GM12878 (cell line): ENCODE data around the gene UBE2Z. TPM values are rescaled to one million over a fixed set of nuclear protein-coding genes. Genes with fewer than 3 reads are reported as not detected.
"Not testable (repeated sequence)": the region's sequence is repeated elsewhere in the genome, so short reads cannot be mapped to it uniquely, and the experiment has no call there.

Source experiments
- ATAC-seq: fragments of 200-7000 bp; cut with Tn5 transposase; 3 replicates; pipeline ENCODE4 v1.9.1; 2020; ENCODE audit warnings: mild to moderate bottlenecking, moderate library complexity
- BruUV-seq: library from RNA; stranded (reverse); fragments of 400-500 nt; replicated peaks from 2 replicates; lab custom pipeline; 2021; lab: Mats Ljungman, UMichigan
- CTCF ChIA-PET: fragments of 300-600 bp; sonication (Branson Sonifier 250); formaldehyde crosslinking; extraction: SDS; loops from one replicate; lab custom pipeline; 2021; ENCODE audit warnings: inconsistent platforms; lab: Yijun Ruan, JAX
- POLR2A ChIA-PET: fragments of 350-600 bp; formaldehyde crosslinking; extraction: SDS; loops from one replicate; lab custom pipeline; 2021; ENCODE audit warnings: inconsistent platforms; lab: Charles Lee
- RAD21 ChIA-PET: fragments of 300-600 bp; sonication (Branson Sonifier 250); formaldehyde crosslinking; loops from one replicate; lab custom pipeline; 2023; ENCODE audit warnings: antibody characterized with exemption; ENCODE audit not compliant: unreplicated experiment; lab: Charles Lee
- SMC1A ChIA-PET: fragments of 300-600 bp; sonication (Branson Sonifier 250); formaldehyde crosslinking; loops from one replicate; lab custom pipeline; 2023; ENCODE audit not compliant: unreplicated experiment, uncharacterized antibody; lab: Charles Lee
- DNase-seq: peaks from one replicate; pipeline ENCODE4 v3.0.0-alpha.2; 2011; ENCODE audit warnings: low read depth, low spot score
- FAIRE-seq: peaks from 3 replicates; lab custom pipeline; 2011; peaks lifted over from hg19 to GRCh38; lab: Jason Lieb, UNC
- H2AFZ ChIP-seq: 2 replicates; pipeline ENCODE4 v1.6.0; 2011; ENCODE audit warnings: low read depth, low read length, control low read depth; ENCODE audit not compliant: control insufficient read depth
- H3K27ac ChIP-seq: 2 replicates; pipeline ENCODE4 v1.5.1; 2011; ENCODE audit warnings: control low read depth; ENCODE audit not compliant: control insufficient read depth, insufficient read depth
- H3K27me3 ChIP-seq, 2 experiments: replicated peaks in 1 of 2; 2 replicates each; pipeline versions ENCODE4 v1.6.0 to v1.6.1; 2011; ENCODE audit warnings: low read length in 1 of 2; ENCODE audit not compliant: control insufficient read depth in 2 of 2, insufficient read depth in 2 of 2
- H3K36me3 ChIP-seq, 2 experiments: 2 replicates each; pipeline ENCODE4 v1.5.1; 2011; ENCODE audit warnings: low read length in 1 of 2; ENCODE audit not compliant: control insufficient read depth in 2 of 2, insufficient read depth in 2 of 2
- H3K4me1 ChIP-seq: 2 replicates; pipeline ENCODE4 v1.6.1; 2011; ENCODE audit warnings: mild to moderate bottlenecking, low read length, moderate library complexity, mixed read lengths; ENCODE audit not compliant: control insufficient read depth, insufficient read depth
- H3K4me2 ChIP-seq: 2 replicates; pipeline ENCODE4 v1.6.0; 2011; ENCODE audit warnings: control low read depth; ENCODE audit not compliant: control insufficient read depth, insufficient read depth
- H3K4me3 ChIP-seq: fragments of 200-600 bp; sonication (generic); 2 replicates; pipeline ENCODE4 v1.5.1; 2016
- H3K79me2 ChIP-seq: 2 replicates; pipeline ENCODE4 v1.6.0; 2011; ENCODE audit warnings: low read length; ENCODE audit not compliant: control insufficient read depth, insufficient read depth
- H3K9ac ChIP-seq: 2 replicates; pipeline ENCODE4 v1.8.0; 2011; ENCODE audit warnings: low read length, control low read depth, mixed read lengths; ENCODE audit not compliant: control insufficient read depth, insufficient read depth
- H3K9me3 ChIP-seq: replicated peaks from 3 replicates; pipeline ENCODE4 v1.5.1; 2011; ENCODE audit warnings: mild to moderate bottlenecking, low read length; ENCODE audit not compliant: control insufficient read depth, insufficient read depth
- H4K20me1 ChIP-seq: 2 replicates; pipeline ENCODE4 v1.6.0; 2011; ENCODE audit not compliant: control insufficient read depth, insufficient read depth
- DPF2 ChIP-seq: fragments of 450-650 bp; IDR thresholded peaks from 2 replicates; pipeline ENCODE4 v1.6.1; 2017; ENCODE audit warnings: mild to moderate bottlenecking
- FOXK2 ChIP-seq: fragments of 450-650 bp; IDR thresholded peaks from 2 replicates; pipeline ENCODE4 v1.6.1; 2017; ENCODE audit warnings: mild to moderate bottlenecking, moderate library complexity
- IKZF1 ChIP-seq: fragments of 450-650 bp; conservative IDR thresholded peaks from 2 replicates; pipeline ENCODE4 v1.6.1; 2017; ENCODE audit warnings: antibody characterized with exemption, mild to moderate bottlenecking
- IKZF2 ChIP-seq, 2 experiments: fragments of 450-650 bp; IDR thresholded peaks; 2 replicates each; pipeline ENCODE4 v1.6.1; 2017; ENCODE audit warnings: mild to moderate bottlenecking in 2 of 2, moderate library complexity in 2 of 2
- MEF2B ChIP-seq: fragments of 450-650 bp; IDR thresholded peaks from 2 replicates; pipeline ENCODE4 v1.6.1; 2018; ENCODE audit warnings: mild to moderate bottlenecking, moderate library complexity; ENCODE audit not compliant: partially characterized antibody, poor library complexity, severe bottlenecking
- NR2F1 ChIP-seq: fragments of 450-650 bp; conservative IDR thresholded peaks from 2 replicates; pipeline ENCODE4 v1.6.1; 2017; ENCODE audit warnings: mild to moderate bottlenecking
- ZNF384 ChIP-seq: IDR thresholded peaks from 2 replicates; pipeline ENCODE4 v1.6.1; 2012; ENCODE audit warnings: low read depth, mild to moderate bottlenecking, low read length, improper control_type of control experiment, borderline replicate concordance
- WGBS: methylation state at CpG from one replicate; pipeline ENCODE4 v1.1.6; 2016; ENCODE audit warnings: low lambda C conversion rate; ENCODE audit not compliant: insufficient replicate concordance, insufficient coverage; ENCODE audit errors: missing lambda C conversion rate; 5-methylcytosine and 5-hydroxymethylcytosine counted together
- in situ Hi-C: fragments of 300-500 bp; cut with MboI; formaldehyde crosslinking; loops from 9 replicates; pipeline ENCODE4 v1.14.3; 2018; ENCODE audit warnings: mixed read lengths
- intact Hi-C: fragments of 100-400 bp; cut with micrococcal nuclease; formaldehyde crosslinking; loops from one replicate; pipeline ENCODE4 v1.14.2; 2022; ENCODE audit not compliant: unreplicated experiment
- polyA plus RNA-seq, 11 experiments: library from polyadenylated mRNA; depleted of rRNA in 4 of 11; unstranded in 6 of 11; stranded (reverse) in 5 of 11; fragments of >200 nt; fragmentation: Nextera tagmentation in 4 of 11; fragmentation: Illumina TruSeq in 1 of 11; extraction: Ambion mirVana in 4 of 11; extraction: Trizol in 1 of 11; gene quantifications; 1 replicate in 1 of 11; 2 replicates in 10 of 11; pipeline versions ENCODE4 v1.2.1 to v1.2.3, GENCODE V29; 2011 to 2016; ENCODE audit warnings: inconsistent platforms in 2 of 11, missing spikeins in 2 of 11, low read depth in 1 of 11
- total RNA-seq, 4 experiments: library from RNA; depleted of rRNA in 3 of 4; stranded (reverse); fragments of >200 nt in 3 of 4; fragmentation: Illumina TruSeq in 1 of 4; extraction: Trizol in 1 of 4; gene quantifications; 2 replicates each; pipeline versions ENCODE4 v1.2.1 to v1.2.3, GENCODE V29; 2013 to 2021
- TF ChIP-seq, protein P1 (sequence below): fragments of 450-650 bp; IDR thresholded peaks from 2 replicates; pipeline ENCODE4 v1.6.1; 2016; ENCODE audit warnings: mild to moderate bottlenecking, moderate library complexity, borderline replicate concordance

UBE2Z gene
- total and polyA plus RNA-seq, 10 of the 15 experiments (the other 5 are each of a cell fraction or from before 2014, with no cell fraction given) = 23.1 to 191 (median 57.4) TPM

DNA sequence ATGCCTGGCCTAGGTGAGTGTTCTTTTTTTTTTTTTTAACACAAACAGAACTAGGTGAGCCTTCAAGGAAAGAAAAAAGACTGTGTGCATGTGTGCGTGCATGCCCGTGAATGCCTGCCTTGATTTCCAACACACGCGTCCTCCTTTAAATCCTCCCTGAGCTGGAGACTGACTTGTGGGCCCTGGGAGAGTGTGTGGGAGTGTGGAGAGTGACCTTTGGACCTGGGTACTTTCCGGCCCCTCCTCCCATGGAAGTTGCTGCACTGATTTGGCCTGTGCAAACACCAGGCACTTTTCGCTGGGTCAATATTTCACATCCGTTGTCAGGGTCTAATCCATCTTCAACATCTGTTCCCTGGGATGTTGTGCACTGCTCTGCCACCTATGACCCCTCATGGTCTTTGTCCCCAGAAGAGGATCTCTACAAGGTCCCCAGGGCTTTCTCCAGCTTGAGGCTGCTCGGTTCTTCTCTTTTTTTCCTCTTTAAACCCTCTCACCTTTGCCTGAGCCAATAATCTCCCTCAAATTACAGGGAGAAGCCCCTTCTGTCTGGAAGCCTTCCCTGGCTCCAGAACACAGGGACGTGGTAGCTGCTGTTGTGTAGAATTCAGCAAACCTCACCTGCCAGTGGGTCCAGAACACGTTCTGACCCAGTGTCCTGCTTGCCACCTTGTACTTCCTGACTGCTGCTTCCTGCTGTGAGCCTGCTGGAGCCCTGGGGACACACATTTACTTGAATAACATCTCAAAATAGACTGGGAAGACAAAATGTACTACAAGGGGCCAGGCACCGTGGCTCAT lies 36.5 kb upstream of the UBE2Z start:
- Histone ChIP-seq H3K4me2 (no peak overlapping the region), H3K36me3 (no peaks in the 10 kb centered on the region), H3K9me3 (no peaks in the 10 kb centered on the region), H2AFZ (no peak overlapping the region), H3K27ac (no peak overlapping the region), H3K79me2 (no peaks in the 10 kb centered on the region), H3K4me1 (peaks cover 1% of the 10 kb centered on the region; the same call in 1 of the 2 replicates), H3K4me3 (no peak overlapping the region), H4K20me1 (no peaks in the 10 kb centered on the region), H3K9ac (no peak overlapping the region), H3K27me3 (no peaks in the 10 kb centered on the region)
- RAD21 ChIA-PET = interaction anchor here (0.6 to 17.3 kb wide), 3 partner anchors 15 to 61 kb away, joined by 3 to 376 read pairs (median 3); partner anchors contain the start of gene TTLL6
- intact Hi-C loops = no loop called here
- FAIRE-seq = no peak
- 0 out of 2 replicates have a peak, but pooled peaks have one; percentile 22 for TF ChIP-seq DPF2
- 0 out of 4 replicates have a peak, but pooled peaks of 1 of the 2 experiments have one; percentile 18 for TF ChIP-seq IKZF2 (IDR thresholded peaks at IDR 0.05)
- no peak for TF ChIP-seq MEF2B
- TF ChIP-seq IKZF1 = peak; percentile 34; the same call in 1 of the 2 replicates
- peak; percentile 32; the same call in 1 of the 2 replicates for TF ChIP-seq FOXK2
- TF ChIP-seq, protein P1, sequence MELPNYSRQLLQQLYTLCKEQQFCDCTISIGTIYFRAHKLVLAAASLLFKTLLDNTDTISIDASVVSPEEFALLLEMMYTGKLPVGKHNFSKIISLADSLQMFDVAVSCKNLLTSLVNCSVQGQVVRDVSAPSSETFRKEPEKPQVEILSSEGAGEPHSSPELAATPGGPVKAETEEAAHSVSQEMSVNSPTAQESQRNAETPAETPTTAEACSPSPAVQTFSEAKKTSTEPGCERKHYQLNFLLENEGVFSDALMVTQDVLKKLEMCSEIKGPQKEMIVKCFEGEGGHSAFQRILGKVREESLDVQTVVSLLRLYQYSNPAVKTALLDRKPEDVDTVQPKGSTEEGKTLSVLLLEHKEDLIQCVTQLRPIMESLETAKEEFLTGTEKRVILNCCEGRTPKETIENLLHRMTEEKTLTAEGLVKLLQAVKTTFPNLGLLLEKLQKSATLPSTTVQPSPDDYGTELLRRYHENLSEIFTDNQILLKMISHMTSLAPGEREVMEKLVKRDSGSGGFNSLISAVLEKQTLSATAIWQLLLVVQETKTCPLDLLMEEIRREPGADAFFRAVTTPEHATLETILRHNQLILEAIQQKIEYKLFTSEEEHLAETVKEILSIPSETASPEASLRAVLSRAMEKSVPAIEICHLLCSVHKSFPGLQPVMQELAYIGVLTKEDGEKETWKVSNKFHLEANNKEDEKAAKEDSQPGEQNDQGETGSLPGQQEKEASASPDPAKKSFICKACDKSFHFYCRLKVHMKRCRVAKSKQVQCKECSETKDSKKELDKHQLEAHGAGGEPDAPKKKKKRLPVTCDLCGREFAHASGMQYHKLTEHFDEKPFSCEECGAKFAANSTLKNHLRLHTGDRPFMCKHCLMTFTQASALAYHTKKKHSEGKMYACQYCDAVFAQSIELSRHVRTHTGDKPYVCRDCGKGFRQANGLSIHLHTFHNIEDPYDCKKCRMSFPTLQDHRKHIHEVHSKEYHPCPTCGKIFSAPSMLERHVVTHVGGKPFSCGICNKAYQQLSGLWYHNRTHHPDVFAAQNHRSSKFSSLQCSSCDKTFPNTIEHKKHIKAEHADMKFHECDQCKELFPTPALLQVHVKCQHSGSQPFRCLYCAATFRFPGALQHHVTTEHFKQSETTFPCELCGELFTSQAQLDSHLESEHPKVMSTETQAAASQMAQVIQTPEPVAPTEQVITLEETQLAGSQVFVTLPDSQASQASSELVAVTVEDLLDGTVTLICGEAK = no peak
- no peak for TF ChIP-seq ZNF384
- peak; percentile 64; the same call in 1 of the 2 replicates for TF ChIP-seq NR2F1
- POLR2A ChIA-PET = interaction anchor here (1.4 kb wide), 1 partner anchor 36 kb away, joined by 3 read pairs; no protein-coding TSS in a partner anchor
- BruUV-seq = no TSS peak
- 57% methylated on average over 11 of the region's 11 CpGs for WGBS
- CTCF ChIA-PET = interaction anchor here (1.3 to 18.3 kb wide), 7 partner anchors 8 to 193 kb away, joined by 3 to 490 read pairs (median 16); partner anchors contain the start of gene TTLL6
- no peak for DNase-seq
- SMC1A ChIA-PET = interaction anchor here (0.6 to 11.9 kb wide), 6 partner anchors 7 to 487 kb away, joined by 3 to 281 read pairs (median 6); partner anchors contain the start of gene TTLL6
- in situ Hi-C loops = no loop called here
- ATAC-seq = peak; percentile 59

DNA sequence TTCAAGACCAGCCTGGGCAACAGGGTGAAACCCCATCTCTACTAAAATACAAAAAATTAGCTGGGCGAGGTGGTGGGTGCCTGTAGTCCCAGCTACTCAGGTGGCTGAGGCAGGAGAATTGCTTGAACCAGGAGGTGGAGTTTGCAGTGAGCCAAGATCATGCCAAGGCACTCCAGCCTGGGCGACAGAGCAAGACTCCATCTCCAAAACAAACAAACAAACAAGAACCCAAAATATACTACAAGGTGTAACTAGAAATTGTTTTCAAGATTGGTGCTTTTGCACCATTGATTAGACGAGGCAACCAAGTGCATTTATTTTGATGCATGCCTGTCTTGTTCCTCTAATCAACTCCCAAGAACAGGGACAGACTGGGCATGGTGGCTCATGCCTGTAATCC lies 35.8 kb upstream of the UBE2Z start:
- H3K27me3 ChIP-seq, intact Hi-C loops, H3K27ac ChIP-seq, H3K79me2 ChIP-seq, BruUV-seq, H3K9ac ChIP-seq, H4K20me1 ChIP-seq, H3K4me1 ChIP-seq, DNase-seq, H3K4me2 ChIP-seq, in situ Hi-C loops, H2AFZ ChIP-seq, FAIRE-seq, H3K36me3 ChIP-seq, H3K9me3 ChIP-seq, H3K4me3 ChIP-seq, ATAC-seq: not testable (repeated sequence)
- CTCF ChIA-PET = interaction anchor here (1.3 to 18.3 kb wide), 4 partner anchors 12 to 194 kb away, joined by 8 to 490 read pairs (median 243); partner anchors contain the start of gene TTLL6
- WGBS = 62% methylated on average over 3 of the region's 3 CpGs
- SMC1A ChIA-PET = interaction anchor here (0.7 to 11.9 kb wide), 2 partner anchors 8 to 54 kb away, joined by 3 to 281 read pairs; partner anchors contain the start of gene TTLL6
- POLR2A ChIA-PET = interaction anchor here (1.4 kb wide), 1 partner anchor 37 kb away, joined by 3 read pairs; no protein-coding TSS in a partner anchor
- RAD21 ChIA-PET = interaction anchor here (0.6 to 17.3 kb wide), 3 partner anchors 16 to 62 kb away, joined by 3 to 376 read pairs (median 3); partner anchors contain the start of gene TTLL6
